ENCODE measurements around the gene COG7. TPM values are rescaled to one million over a fixed set of nuclear protein-coding genes. Genes with fewer than 3 reads are reported as not detected.

The COG7 gene
- polyA plus RNA-seq, 1 experiment, result 31.2 TPM

DNA sequence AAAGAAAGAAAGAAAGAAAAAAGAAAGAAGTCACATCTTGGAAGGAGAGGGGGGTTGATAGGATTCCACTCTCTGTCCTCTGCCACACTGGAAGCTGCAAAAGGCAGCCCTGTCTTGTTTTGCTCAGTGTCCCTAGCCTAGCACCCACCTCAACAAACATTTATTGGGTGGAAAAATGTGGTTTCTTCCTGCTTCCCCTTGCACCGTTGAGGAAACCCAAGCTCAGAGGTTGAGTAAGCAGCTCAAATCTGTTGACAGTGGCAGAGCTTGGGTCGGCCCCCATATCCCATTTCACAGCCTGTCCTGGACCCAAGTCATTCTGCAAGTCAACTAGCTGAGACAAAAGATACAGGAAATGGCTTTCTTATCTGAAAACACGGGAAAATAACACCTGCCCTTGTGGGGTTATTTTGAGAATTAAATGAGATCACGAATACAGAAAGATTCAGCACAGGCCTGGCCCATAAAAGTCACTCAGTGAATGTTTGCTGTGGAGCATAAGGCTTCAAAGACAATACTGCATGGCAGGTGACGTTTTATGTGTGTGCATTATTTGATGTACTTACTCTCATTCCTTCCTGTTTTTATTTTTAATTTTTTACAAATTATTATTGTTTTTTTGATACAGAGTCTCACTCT lies 87.3 kb downstream of the COG7 start:
- ChIA-PET CTCF (no interaction called here), POLR2A (no interaction called here)
- TF ChIP-seq, protein P1, sequence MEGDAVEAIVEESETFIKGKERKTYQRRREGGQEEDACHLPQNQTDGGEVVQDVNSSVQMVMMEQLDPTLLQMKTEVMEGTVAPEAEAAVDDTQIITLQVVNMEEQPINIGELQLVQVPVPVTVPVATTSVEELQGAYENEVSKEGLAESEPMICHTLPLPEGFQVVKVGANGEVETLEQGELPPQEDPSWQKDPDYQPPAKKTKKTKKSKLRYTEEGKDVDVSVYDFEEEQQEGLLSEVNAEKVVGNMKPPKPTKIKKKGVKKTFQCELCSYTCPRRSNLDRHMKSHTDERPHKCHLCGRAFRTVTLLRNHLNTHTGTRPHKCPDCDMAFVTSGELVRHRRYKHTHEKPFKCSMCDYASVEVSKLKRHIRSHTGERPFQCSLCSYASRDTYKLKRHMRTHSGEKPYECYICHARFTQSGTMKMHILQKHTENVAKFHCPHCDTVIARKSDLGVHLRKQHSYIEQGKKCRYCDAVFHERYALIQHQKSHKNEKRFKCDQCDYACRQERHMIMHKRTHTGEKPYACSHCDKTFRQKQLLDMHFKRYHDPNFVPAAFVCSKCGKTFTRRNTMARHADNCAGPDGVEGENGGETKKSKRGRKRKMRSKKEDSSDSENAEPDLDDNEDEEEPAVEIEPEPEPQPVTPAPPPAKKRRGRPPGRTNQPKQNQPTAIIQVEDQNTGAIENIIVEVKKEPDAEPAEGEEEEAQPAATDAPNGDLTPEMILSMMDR (IDR thresholded peaks at IDR 0.05; ENCODE audit: insufficient read depth, low read depth, low read length), result no peak

DNA sequence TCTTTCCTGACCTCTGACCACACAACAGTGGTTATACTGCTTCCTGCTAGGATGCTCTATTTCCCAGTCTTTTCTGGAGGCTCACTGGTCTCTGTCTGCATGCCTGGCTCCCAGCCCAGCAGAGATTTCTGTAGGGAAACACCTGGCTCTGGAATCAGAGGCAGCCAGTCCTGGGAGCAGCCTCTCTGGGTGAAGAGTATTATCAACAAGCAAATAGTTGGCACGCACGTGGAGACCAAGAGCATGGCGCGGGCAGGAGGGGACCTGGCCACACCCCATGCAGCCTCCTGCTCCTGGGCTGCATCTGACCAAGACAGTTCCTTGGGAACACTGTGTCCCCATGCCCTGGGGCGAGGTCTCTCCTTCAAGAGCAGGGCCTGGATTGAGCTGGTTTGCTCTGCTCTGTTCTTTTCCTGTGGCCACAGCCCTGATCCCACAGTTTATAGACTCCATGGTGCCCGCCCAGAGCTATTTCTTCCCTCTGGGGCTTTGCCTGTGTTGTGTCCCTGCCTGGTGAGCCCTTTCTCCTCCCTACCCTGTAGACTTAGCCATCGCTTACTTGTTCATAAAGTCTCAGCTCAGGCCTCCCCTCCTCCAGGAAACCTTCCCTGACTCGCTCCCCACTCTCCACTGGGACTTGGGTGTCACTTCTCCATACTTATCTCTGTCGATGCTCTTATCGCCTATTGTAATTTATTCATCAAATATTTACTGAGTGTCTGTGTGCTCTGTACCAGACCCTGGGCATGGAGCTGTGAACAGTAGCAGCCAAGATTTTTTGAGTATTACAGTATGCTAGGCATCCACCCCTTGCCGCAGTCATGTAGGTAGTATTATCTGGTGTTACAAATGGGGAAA lies 90.3 kb downstream of the COG7 start:
- CTCF ChIA-PET, result no interaction called here

More for the DNA sequence above, 87.3 kb downstream of the COG7 start:
- no peak overlapping the region for H3K4me3 ChIP-seq (ENCODE audit: low read depth, low read length)
- no peak for DNase-seq (ENCODE audit: low read depth)
- H3K27me3 ChIP-seq (ENCODE audit: control insufficient read depth, insufficient read depth, low read length), result peaks cover 3% of the 10 kb centered on the region; the same call in 1 of the 2 replicates
- H3K36me3 ChIP-seq (ENCODE audit: control insufficient read depth, insufficient read depth, low read length), result no peaks in the 10 kb centered on the region

DNA sequence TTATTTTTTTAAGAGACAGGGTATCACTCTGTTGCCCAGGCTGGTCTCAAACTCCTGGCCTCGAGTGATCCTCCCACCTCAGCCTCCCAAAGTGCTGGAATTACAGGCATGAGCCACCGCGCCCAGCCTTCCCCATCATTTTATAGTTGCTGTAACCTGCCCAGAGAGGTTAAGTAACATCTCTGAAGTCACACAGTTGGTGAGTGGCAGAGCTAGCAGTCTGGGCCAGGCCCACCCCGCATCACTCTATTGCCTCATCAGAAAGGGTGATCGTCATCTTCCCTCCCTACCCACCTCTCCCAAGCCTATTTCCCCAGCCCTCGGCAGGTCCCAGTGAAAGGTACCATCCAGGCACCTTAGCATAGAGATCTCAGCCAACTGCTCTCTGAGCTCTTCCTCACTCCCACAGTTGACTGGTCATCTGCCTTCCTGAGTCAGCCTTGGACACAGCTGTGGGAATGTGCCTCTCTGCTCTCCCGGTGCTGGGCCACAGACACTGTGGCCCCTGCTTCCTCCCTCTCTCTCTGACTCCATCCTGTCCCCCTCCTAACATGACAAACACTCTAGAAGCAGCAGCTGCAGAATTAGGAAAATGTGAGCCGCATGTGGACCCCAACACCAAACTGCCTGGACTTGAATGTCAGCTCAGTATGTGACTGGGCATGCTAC lies 93.8 kb downstream of the COG7 start:
- TF ChIP-seq, protein P1 (IDR thresholded peaks at IDR 0.05; ENCODE audit: insufficient read depth, low read depth, low read length), result no peak
- CTCF ChIA-PET, result no interaction called here
- DNase-seq (ENCODE audit: low read depth), result no peak
- no peak overlapping the region for H3K4me3 ChIP-seq (ENCODE audit: low read depth, low read length)
- POLR2A ChIA-PET, result no interaction called here
- H3K27me3 ChIP-seq (ENCODE audit: control insufficient read depth, insufficient read depth, low read length), result no peaks in the 10 kb centered on the region; the same call in 1 of the 2 replicates
- H3K36me3 ChIP-seq (ENCODE audit: control insufficient read depth, insufficient read depth, low read length), result no peaks in the 10 kb centered on the region

More for the DNA sequence above, 90.3 kb downstream of the COG7 start:
- POLR2A ChIA-PET, result no interaction called here
- no peak for DNase-seq (ENCODE audit: low read depth)
- TF ChIP-seq, protein P1 (IDR thresholded peaks at IDR 0.05; ENCODE audit: insufficient read depth, low read depth, low read length), result no peak
- H3K27me3 ChIP-seq (ENCODE audit: control insufficient read depth, insufficient read depth, low read length), result no peaks in the 10 kb centered on the region; the same call in 1 of the 2 replicates
- no peaks in the 10 kb centered on the region for H3K36me3 ChIP-seq (ENCODE audit: control insufficient read depth, insufficient read depth, low read length)
- no peak overlapping the region for H3K4me3 ChIP-seq (ENCODE audit: low read depth, low read length)

DNA sequence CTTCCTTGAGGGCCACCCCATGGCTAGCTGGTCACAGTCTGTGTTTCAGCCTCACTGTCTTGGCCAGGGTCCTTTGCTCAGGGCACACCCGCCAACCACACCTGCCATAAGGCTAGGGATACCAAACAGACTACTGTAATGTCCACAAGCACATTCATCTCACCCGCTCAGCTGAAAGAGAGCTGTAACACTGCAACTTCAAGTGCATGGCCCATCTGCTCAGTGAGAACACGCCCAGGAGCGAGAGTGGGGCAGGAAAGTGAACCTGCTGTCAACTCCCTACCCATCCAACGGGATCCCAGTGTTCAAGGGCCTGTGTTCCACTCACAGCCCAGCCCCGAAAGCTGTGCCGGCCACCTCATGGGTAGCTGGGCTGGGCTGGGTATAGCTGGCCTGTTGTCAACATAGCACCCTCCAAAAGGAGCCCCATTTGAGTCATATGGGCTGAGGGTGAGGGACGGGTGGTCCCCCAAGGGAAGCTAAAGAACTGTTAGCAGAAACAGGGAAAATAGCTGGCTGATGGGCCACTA lies 95.2 kb downstream of the COG7 start:
- ChIA-PET POLR2A (no interaction called here), CTCF (interaction anchor here (1.0 to 1.5 kb wide), 2 partner anchors 77 to 78 kb away, joined by 3 to 4 read pairs; no protein-coding TSS in a partner anchor)
- Histone ChIP-seq H3K4me3 (ENCODE audit: low read depth, low read length) (no peak overlapping the region), H3K27me3 (ENCODE audit: control insufficient read depth, insufficient read depth, low read length) (no peaks in the 10 kb centered on the region; the same call in 1 of the 2 replicates), H3K36me3 (ENCODE audit: control insufficient read depth, insufficient read depth, low read length) (no peaks in the 10 kb centered on the region)
- DNase-seq (ENCODE audit: low read depth), result no peak
- TF ChIP-seq, protein P1 (IDR thresholded peaks at IDR 0.05; ENCODE audit: insufficient read depth, low read depth, low read length), result no peak

Measured in BJ (cell line).